Measurements from ENCODE around the gene GAK.

GAK gene

GRCh38 chr4:829761-830600 is 102.1 kb downstream of the GAK start:
- no peak for DNase-seq (ENCODE audit: low read depth in 2 of 2)

GRCh38 chr4:829291-829690 is 102.8 kb downstream of the GAK start:
- no peak for DNase-seq (ENCODE audit: low read depth in 2 of 2)

GRCh38 chr4:828641-829271 is 103.4 kb downstream of the GAK start:
- no peak for DNase-seq (ENCODE audit: low read depth in 2 of 2)

DNA sequence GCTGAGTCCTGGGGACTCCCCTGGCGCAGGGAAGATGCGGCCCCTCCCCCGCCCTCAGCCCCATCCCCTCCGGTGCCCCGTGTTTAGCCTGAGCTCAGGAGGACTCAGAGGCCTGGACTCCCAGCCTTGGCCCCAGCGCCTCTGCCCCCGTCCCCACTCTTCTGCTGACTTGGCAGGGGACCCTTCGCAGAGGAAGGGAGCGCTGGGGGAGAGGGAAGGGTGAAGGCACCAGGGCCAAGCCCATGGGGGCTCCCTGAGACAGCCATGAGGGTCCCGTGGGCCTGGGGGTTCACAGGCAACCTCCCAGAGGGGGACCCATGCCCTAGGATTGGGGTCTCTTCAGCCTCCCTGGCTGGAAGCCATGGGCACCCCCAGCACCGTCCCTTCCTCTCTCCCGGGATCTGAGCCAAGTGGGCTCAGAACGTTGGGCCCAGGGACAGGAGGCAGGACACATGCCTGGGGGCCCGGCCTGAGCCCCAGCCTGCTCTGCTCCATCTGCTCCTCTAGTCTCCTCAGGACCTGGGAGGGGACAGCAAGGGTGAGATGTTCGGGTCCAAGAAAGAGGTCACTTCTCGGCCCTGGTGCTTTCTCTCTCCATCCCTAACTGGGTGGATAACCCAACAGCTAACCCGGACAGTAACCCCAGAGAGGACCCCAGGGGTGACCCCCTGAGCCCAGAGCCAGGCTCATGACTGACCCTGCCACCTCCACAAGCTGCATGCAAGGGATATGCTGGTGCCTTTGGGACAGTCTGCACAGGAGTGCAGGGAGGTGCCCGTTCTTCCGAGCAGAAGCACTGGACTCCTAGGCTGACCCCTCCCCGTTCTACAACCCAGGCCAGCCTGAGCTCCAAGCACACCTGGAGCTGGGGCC is 104.7 kb downstream of the GAK start:
- DNase-seq (ENCODE audit: low read depth in 2 of 2): no peak

DNA sequence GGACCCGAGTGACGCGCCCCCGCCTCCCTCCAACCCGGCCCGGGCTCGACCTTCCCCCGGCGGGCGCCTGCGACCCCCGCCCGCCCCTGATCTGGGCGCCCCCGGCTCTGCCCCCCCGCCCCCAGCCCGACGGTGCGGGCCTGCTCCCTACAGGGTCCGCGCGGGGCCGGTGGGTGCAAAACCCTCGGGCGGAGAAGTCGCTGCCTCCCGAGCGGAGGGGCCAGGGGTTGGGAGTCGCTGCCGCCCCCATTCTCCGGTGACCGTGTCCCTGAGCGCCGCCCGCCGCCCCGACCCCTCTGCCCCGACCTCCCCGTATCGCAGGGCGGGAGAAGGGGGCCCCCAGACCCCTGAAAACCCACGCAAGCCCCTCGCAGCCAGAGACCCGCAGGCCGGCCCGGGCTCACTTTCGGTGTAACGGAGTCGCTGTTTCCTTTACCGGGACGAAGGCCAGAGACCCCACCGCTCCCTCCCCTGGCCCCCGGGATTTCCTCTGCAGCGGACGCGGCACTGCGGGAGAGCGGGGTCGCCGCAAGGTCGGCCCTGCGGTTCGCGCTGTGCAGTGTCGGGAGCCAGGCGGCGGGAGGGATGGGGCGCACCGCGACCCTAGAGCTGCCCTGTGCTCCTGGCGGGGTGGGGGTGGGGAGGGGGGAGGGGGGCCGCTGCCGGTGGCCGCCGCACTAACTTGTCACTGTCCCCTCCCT is 105.5 kb downstream of the GAK start:
- DNase-seq (ENCODE audit: low read depth in 2 of 2): no peak

GRCh38 chr4:825971-826330 is 106.2 kb downstream of the GAK start, which contains the start of gene CPLX1:
Gene CPLX1, minus strand, starts transcription at chr4:826129. Its CDS starts 1,607 bp downstream, at chr4:824522.
- peak; percentile 20 to 24 for DNase-seq (ENCODE audit: low read depth in 2 of 2)

DNA sequence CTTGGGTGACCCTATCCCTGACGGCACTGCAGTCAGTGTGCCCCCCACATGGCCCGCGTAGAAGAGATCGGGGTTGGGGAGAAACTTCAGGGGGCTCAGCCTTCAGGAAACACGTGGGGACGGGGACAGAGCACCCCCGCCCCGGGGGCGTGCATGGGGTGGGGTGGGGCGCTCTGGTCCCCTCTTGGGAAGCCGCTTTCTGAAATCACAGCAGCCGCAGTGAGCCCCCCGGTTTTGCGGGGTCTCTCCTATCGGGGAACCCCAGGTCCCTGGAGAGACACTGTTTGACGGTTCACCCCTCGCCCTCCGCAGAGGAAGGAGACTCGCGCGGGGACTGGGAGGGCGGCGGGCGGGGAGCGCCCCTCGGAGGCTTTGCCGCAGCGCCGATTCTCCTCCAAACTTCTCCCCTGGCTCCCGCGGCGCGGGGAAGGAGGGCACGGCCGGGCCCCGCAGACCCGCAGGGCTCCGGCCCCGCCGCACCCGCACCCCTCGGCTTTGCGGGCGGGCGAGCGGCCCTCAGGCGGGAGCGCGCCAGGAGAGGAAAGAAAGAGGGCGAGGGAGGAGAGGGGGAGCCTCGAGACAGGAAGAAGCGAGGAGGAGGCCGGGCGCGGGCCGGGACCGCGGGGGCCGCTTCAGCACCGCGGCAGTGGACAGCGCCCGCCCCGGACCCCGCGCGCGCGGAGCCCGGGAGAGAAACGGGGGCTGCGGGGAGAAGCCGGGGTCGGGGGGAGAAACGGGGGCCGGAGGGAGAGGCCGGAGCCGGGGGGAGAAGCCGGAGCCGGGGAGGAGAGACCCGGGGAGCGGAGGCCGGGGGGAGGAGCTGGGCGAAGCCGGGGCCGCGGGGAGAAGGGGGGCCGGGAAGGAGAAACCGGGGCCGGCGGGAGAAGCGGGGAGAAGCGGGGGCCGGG is 106.8 kb downstream of the GAK start:
- peak in 1 of 2 donors; percentile 22 for DNase-seq (ENCODE audit: low read depth in 2 of 2)

DNA sequence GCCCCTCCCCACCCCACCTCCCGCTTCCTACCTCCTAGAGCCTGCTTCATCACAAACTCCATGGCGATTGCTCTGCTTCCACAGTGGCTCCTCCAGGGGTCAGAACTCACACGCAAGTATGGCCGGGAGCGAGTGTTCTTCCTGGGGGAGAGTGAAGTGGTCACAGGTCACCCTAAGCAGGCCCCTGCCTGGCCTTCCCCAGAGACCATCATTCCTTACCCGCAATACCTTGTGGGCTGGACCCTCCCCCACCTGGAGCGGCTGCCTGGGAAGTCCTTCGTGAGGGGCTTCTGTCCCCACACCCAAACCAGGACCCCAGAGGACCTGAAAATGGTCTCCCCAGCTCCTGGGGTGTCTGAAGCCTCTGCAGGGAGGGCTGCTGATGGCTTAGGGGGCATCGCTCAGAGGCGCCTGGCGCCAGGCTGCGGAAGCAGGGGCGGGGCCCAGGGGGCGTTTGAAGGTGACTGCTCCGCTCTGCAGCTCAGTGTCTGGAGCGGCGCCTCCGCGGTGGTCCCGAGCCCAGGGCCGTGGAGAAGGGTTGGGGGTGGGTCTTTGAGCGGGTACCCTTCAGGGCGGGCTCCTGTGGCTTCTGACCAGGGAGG is 107.6 kb downstream of the GAK start:
- DNase-seq (ENCODE audit: low read depth in 2 of 2): no peak

- DNase-seq (ENCODE audit: low read depth in 2 of 2): no peak
Measured at GRCh38 chr4:823761-824460, 108.2 kb downstream of the GAK start.

- no peak for DNase-seq (ENCODE audit: low read depth in 2 of 2)
Measured at GRCh38 chr4:823176-823760, 108.8 kb downstream of the GAK start.

- DNase-seq (ENCODE audit: low read depth in 2 of 2): no peak
Measured at GRCh38 chr4:822361-823175, 109.5 kb downstream of the GAK start.

DNA sequence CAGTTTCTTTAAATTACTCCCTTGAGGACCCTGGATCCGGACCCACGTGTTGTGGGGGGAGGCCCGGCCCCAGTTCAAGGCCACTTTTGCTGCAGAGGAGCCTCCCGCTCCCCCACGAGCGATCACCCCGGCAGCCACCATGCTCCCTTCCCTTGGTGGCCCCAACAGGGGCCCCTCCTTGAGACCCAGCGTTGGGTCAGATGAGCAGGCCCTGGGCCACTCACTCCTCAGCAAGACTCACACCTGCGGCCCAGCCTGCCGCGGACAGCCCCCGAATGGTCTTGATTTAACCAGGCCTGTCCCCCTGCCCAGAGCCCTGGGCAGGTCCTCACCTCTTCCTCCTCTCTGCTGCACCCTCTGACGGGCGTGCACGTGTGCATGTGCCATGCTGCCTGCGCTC is 110.5 kb downstream of the GAK start:
- no peak for DNase-seq (ENCODE audit: low read depth in 2 of 2)

DNA sequence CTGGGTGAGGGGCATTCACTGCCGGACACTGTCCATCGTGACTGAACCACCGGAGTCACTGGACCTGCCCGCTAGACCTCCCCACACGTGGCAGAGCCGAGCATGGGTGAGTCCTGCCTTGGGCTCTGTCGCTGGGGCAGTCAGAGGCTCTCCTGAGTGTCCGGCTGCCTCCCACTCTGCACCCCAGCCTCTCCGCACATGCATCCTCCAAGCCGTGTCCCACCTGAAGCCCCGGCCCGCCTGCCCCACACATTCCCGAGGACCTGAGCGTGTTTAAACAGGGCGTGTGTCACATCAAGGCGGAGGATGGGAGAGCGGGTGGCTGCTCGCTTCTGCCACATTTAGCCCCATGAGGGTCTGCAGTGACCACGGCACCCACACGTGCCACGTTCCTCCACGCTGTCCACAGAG is 110.9 kb downstream of the GAK start:
- no peak for DNase-seq (ENCODE audit: low read depth in 2 of 2)

GRCh38 chr4:820230-821172 is 111.6 kb downstream of the GAK start:
- DNase-seq (ENCODE audit: low read depth in 2 of 2): no peak

DNA sequence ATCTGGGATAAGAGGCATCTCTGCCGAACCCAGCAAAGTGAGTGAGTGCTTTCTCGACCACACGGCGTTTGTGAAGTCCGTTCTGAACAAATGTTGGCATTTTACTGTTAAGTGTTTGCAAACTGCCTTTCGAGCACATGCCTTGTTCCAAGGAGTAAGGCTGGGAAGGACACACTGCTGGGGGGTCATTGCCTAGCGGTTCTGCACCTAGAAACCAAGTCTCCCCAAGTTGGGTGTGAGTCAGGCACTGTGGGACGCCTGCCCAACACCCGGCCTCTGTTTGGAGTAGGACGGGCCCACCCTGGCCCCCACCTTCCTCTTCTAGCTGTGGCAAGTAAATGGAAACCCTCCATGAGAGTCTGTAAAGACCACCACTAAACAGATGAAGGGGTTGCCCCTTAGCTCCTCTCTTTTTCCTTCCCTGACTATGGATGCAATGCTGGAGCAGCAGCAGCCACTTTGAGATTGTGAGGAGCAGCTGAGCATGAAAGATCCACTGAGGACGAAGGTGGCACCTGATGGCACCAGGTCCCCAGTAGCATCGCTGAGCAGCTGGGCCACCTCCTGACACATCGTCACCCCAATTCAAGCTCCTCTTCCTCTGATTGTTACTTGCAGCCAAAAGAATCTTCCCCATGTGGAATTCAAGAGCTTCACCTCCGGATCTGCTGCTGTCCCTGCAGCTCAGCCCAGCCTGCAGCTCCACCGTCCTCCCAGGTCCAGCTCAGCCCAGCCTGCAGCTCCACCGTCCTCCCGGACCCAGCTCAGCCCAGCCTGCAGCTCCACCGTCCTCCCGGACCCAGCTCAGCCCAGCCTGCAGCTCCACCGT is 112.5 kb downstream of the GAK start:
- DNase-seq (ENCODE audit: low read depth in 2 of 2): no peak
